Karpas-422 (cell line): Measurements from ENCODE around the gene LBP. TPM values are rescaled to one million over a fixed set of nuclear protein-coding genes. Genes with fewer than 3 reads are reported as not detected.

Experiments used
- DNase-seq: peaks from one replicate; pipeline ENCODE4 v3.0.0-alpha.2; 2015
- H2AFZ ChIP-seq: fragments of 200-600 bp; sonication (generic); 2 replicates; pipeline ENCODE4 v1.6.1; 2014; ENCODE audit warnings: antibody characterized with exemption, low read length, mixed read lengths
- H3K27ac ChIP-seq: fragments of 200-600 bp; sonication (generic); 2 replicates; pipeline ENCODE4 v1.5.1; 2014; ENCODE audit warnings: mild to moderate bottlenecking, low read length, moderate library complexity
- H3K27me3 ChIP-seq: fragments of 200-600 bp; sonication (generic); 2 replicates; pipeline ENCODE4 v1.6.1; 2014; ENCODE audit warnings: low read length, mixed read lengths
- H3K36me3 ChIP-seq: fragments of 200-600 bp; sonication (generic); 2 replicates; pipeline ENCODE4 v1.6.1; 2014; ENCODE audit warnings: low read length, mixed read lengths; ENCODE audit not compliant: insufficient read depth
- H3K4me1 ChIP-seq: fragments of 200-600 bp; sonication (generic); 2 replicates; pipeline ENCODE4 v1.6.1; 2014; ENCODE audit warnings: mild to moderate bottlenecking, low read length, mixed read lengths
- H3K4me2 ChIP-seq: fragments of 200-600 bp; sonication (generic); 2 replicates; pipeline ENCODE4 v1.6.1; 2014; ENCODE audit warnings: low read length, low read depth, mild to moderate bottlenecking; ENCODE audit not compliant: poor library complexity, severe bottlenecking
- H3K4me3 ChIP-seq: fragments of 200-600 bp; sonication (generic); 2 replicates; pipeline ENCODE4 v1.5.1; 2014; ENCODE audit warnings: mild to moderate bottlenecking, antibody characterized with exemption, low read length, mixed read lengths
- H3K79me2 ChIP-seq: fragments of 200-600 bp; sonication (generic); 2 replicates; pipeline ENCODE4 v1.6.1; 2014; ENCODE audit warnings: mild to moderate bottlenecking, low read length, mixed read lengths
- H3K9ac ChIP-seq: fragments of 200-600 bp; sonication (generic); 2 replicates; pipeline ENCODE4 v1.6.0; 2014; ENCODE audit warnings: low read length
- H3K9me2 ChIP-seq: fragments of 200-600 bp; sonication (generic), shearing (Covaris generic); replicated peaks from 2 replicates; pipeline ENCODE4 v1.6.0; 2014; ENCODE audit warnings: mild to moderate bottlenecking, low read length, moderate library complexity; ENCODE audit not compliant: insufficient read depth
- H3K9me3 ChIP-seq: fragments of 300-700, 200-600 bp; sonication (generic); 2 replicates; pipeline ENCODE4 v1.6.1; 2014; ENCODE audit warnings: low read length, mixed read lengths
- H4K20me1 ChIP-seq: fragments of 200-600 bp; sonication (generic); 2 replicates; pipeline ENCODE4 v1.6.1; 2014; ENCODE audit warnings: mild to moderate bottlenecking, antibody characterized with exemption, low read length, low read depth; ENCODE audit not compliant: insufficient read depth
- total RNA-seq: library from RNA; depleted of rRNA; stranded (reverse); fragments of >200 nt; shearing (Covaris generic); gene quantifications from 2 replicates; pipeline ENCODE4 v1.2.3, GENCODE V29; 2014; ENCODE audit warnings: low replicate concordance

The LBP gene
- total RNA-seq, 1 experiment from 2014 or later = not detected

GRCh38 chr20:38414769-38415450 lies 68.6 kb downstream of the LBP start:
- H2AFZ ChIP-seq = no peak overlapping the region
- no peak overlapping the region for H3K4me3 ChIP-seq
- H3K27ac ChIP-seq = no peak overlapping the region
- H3K79me2 ChIP-seq = no peaks in the 10 kb centered on the region
- no peaks in the 10 kb centered on the region for H3K9me3 ChIP-seq
- no peaks in the 10 kb centered on the region for H3K9me2 ChIP-seq
- H4K20me1 ChIP-seq = no peaks in the 10 kb centered on the region
- no peaks in the 10 kb centered on the region for H3K27me3 ChIP-seq
- H3K9ac ChIP-seq = no peak overlapping the region
- no peak overlapping the region for H3K4me2 ChIP-seq
- DNase-seq = no peak
- peaks cover 60% of the 10 kb centered on the region for H3K36me3 ChIP-seq
- no peaks in the 10 kb centered on the region for H3K4me1 ChIP-seq

GRCh38 chr20:38418509-38419204 lies 72.4 kb downstream of the LBP start:
- Histone ChIP-seq H3K9me2 (no peaks in the 10 kb centered on the region), H2AFZ (no peak overlapping the region), H3K9me3 (no peaks in the 10 kb centered on the region), H3K27me3 (no peaks in the 10 kb centered on the region), H4K20me1 (peaks cover 28% of the 10 kb centered on the region), H3K79me2 (peaks cover 8% of the 10 kb centered on the region), H3K4me3 (no peak overlapping the region), H3K4me2 (no peak overlapping the region), H3K36me3 (peaks cover 73% of the 10 kb centered on the region), H3K27ac (no peak overlapping the region), H3K4me1 (peaks cover 21% of the 10 kb centered on the region), H3K9ac (no peak overlapping the region)
- no peak for DNase-seq

DNA sequence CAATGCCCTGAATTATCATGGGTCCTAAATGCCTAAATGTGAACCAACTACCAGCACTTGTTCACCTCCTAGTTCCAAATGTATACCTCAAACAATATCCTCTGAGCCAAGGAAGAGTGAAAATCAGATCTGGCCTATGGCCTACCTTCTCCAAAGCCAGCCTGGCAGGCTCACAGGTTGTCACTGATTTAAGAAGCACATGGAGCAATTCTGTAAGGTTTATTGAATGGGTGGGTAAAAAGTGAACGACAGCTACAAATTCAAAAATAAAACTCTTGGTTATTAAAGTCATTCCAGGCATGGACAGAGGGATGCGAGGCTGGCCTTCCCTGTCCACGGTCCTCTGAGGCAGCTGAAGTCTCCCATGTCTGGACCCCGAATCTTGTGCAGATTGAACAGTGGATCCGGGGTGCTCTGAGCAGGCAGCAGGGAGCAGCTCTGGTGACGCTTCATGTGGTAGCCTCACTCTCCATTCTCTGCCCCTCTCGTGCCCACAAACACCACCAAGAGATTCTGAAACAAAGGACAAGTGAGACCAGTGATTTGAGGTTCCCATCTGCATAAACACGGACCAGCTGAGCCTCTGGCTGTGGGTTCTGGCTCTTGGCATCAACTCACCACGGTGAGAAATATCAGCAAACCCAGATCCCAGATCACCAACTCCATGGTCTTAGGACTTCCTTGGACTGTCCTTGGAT lies 74.3 kb downstream of the LBP start:
- Histone ChIP-seq H3K9me3 (no peaks in the 10 kb centered on the region), H2AFZ (no peak overlapping the region), H3K9ac (no peak overlapping the region), H3K9me2 (no peaks in the 10 kb centered on the region), H3K79me2 (peaks cover 22% of the 10 kb centered on the region), H3K27me3 (no peaks in the 10 kb centered on the region), H3K27ac (peak overlapping the region; percentile 7; the same call in 1 of the 2 replicates), H3K36me3 (peaks cover 79% of the 10 kb centered on the region), H3K4me3 (no peak overlapping the region), H3K4me1 (peaks cover 40% of the 10 kb centered on the region), H4K20me1 (peaks cover 43% of the 10 kb centered on the region), H3K4me2 (no peak overlapping the region)
- no peak for DNase-seq

- H3K4me3 ChIP-seq = no peak overlapping the region
- no peak overlapping the region for H2AFZ ChIP-seq
- H3K27ac ChIP-seq = peak overlapping the region; percentile 94
- DNase-seq = no peak
- no peak overlapping the region for H3K4me2 ChIP-seq
- H4K20me1 ChIP-seq = peaks cover 55% of the 10 kb centered on the region
- peaks cover 78% of the 10 kb centered on the region for H3K36me3 ChIP-seq
- H3K4me1 ChIP-seq = peaks cover 53% of the 10 kb centered on the region
- H3K9me3 ChIP-seq = no peaks in the 10 kb centered on the region
- H3K9ac ChIP-seq = no peak overlapping the region
- H3K9me2 ChIP-seq = no peaks in the 10 kb centered on the region
- no peaks in the 10 kb centered on the region for H3K27me3 ChIP-seq
- H3K79me2 ChIP-seq = peaks cover 33% of the 10 kb centered on the region
Measured at GRCh38 chr20:38421915-38422314, 75.6 kb downstream of the LBP start.

- Histone ChIP-seq H4K20me1 (peaks cover 71% of the 10 kb centered on the region), H3K4me3 (peak overlapping the region; percentile 31), H3K4me2 (peak overlapping the region; percentile 61), H3K4me1 (peaks cover 70% of the 10 kb centered on the region), H2AFZ (no peak overlapping the region), H3K27me3 (no peaks in the 10 kb centered on the region), H3K9me2 (no peaks in the 10 kb centered on the region), H3K36me3 (peaks cover 89% of the 10 kb centered on the region), H3K79me2 (peaks cover 49% of the 10 kb centered on the region), H3K9ac (peak overlapping the region; percentile 32; the same call in 1 of the 2 replicates), H3K27ac (peak overlapping the region; percentile 94), H3K9me3 (no peaks in the 10 kb centered on the region)
- peak; percentile 62 for DNase-seq
Measured at GRCh38 chr20:38423541-38423940, 77.3 kb downstream of the LBP start.

DNA sequence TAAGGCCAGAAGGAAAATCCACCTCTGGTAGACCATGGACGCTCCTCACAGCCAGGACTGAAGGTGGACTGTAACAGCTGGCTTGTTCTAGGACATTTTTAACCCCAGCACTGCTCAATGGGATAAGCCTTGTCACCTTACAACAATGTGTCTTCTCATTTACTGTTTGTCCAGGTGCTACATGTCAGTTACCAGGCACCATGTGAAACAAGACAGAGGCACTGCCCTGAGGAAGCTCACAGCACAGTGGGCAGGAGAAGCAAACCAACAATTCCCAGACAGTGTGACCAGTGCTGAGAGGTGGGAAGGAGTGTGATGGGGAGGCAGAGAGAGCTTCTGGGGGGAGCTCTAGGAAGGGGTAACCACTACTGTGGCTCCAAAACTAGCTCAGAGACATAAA lies 78.1 kb downstream of the LBP start:
- H3K4me3 ChIP-seq = peak overlapping the region; percentile 39
- peaks cover 80% of the 10 kb centered on the region for H4K20me1 ChIP-seq
- H3K27me3 ChIP-seq = no peaks in the 10 kb centered on the region
- H2AFZ ChIP-seq = no peak overlapping the region
- DNase-seq = no peak
- peak overlapping the region; percentile 61 for H3K4me2 ChIP-seq
- H3K4me1 ChIP-seq = peaks cover 78% of the 10 kb centered on the region
- H3K9me3 ChIP-seq = no peaks in the 10 kb centered on the region
- no peaks in the 10 kb centered on the region for H3K9me2 ChIP-seq
- peaks cover 58% of the 10 kb centered on the region for H3K79me2 ChIP-seq
- peak overlapping the region; percentile 46 for H3K9ac ChIP-seq
- peak overlapping the region; percentile 94 for H3K27ac ChIP-seq
- H3K36me3 ChIP-seq = peaks cover 90% of the 10 kb centered on the region

GRCh38 chr20:38426006-38426897 lies 80.0 kb downstream of the LBP start:
- DNase-seq = no peak
- Histone ChIP-seq H3K4me2 (peak overlapping the region; percentile 61), H3K4me1 (peaks cover 92% of the 10 kb centered on the region), H3K36me3 (peaks cover 84% of the 10 kb centered on the region), H3K4me3 (no peak overlapping the region; the same call in 1 of the 2 replicates), H2AFZ (no peak overlapping the region), H4K20me1 (peaks cover 84% of the 10 kb centered on the region), H3K79me2 (peaks cover 71% of the 10 kb centered on the region), H3K27ac (peak overlapping the region; percentile 4; the same call in 1 of the 2 replicates), H3K27me3 (no peaks in the 10 kb centered on the region), H3K9me2 (no peaks in the 10 kb centered on the region), H3K9ac (no peak overlapping the region), H3K9me3 (no peaks in the 10 kb centered on the region)
